Suprapubic skin (tissue), 4 donors: ENCODE results near the gene RAMP2.

Source experiments
- EP300 ChIP-seq: sonication (generic); formaldehyde crosslinking; IDR thresholded peaks from one replicate; pipeline ENCODE4 v1.6.1; 2017; ENCODE audit warnings: antibody characterized with exemption
- POLR2AphosphoS5 ChIP-seq, 3 donors: sonication (generic); formaldehyde crosslinking; IDR thresholded peaks; one replicate each; pipeline ENCODE4 v1.6.1; 2017; ENCODE audit warnings: antibody characterized with exemption in 3 of 3
- TF ChIP-seq, protein P1 (sequence below), 2 donors: fragments of 200-600 bp in 1 of 2; fragments of 450-650 bp in 1 of 2; sonication (generic) in 1 of 2; IDR thresholded peaks; one replicate each; pipeline ENCODE4 v1.5.1; 2016 to 2019; ENCODE audit warnings: antibody characterized with exemption in 2 of 2, mild to moderate bottlenecking in 1 of 2, moderate library complexity in 1 of 2

DNA sequence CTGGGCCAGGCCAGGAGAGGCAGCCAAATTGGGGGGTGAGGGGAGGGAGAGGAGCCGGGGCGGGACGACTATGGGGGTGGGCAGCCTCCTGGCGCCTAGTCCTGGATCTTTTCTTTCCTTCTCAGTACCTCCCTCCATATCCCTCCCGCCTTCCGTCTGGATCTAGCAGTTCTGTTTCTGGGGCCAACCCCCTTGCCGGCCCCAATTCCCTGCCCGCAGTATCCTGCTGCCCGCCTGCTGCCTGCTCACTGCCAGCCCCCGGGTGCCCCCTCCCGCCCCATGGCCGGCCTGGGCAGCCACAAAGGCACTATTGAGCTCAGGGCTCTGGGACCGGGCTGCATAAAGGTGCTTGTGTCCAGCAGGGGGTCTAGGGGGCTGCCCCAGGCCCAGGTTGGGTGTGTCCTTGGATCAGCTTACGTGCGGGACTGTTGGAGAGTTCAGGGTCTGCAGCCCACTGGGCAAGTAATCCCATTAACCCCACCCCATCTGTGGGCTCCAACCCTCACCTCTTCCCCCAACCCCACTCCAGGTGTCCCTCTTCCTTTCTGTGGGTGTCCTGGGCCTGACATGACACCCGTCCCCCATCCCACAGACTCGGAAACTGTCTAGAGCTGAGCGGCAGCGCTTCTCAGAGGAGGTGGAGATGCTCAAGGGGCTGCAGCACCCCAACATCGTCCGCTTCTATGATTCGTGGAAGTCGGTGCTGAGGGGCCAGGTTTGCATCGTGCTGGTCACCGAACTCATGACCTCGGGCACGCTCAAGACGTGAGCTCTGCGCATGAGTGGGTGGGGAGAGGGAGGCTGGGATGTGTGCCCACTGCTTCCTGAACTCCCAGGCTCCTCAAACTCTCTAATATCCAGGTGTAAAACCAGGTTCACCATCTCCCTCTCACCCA, 21.4 kb downstream of the RAMP2 start:
- TF ChIP-seq POLR2AphosphoS5 (IDR thresholded peaks at IDR 0.05) (no peak), EP300 (no peak)
- TF ChIP-seq, protein P1, sequence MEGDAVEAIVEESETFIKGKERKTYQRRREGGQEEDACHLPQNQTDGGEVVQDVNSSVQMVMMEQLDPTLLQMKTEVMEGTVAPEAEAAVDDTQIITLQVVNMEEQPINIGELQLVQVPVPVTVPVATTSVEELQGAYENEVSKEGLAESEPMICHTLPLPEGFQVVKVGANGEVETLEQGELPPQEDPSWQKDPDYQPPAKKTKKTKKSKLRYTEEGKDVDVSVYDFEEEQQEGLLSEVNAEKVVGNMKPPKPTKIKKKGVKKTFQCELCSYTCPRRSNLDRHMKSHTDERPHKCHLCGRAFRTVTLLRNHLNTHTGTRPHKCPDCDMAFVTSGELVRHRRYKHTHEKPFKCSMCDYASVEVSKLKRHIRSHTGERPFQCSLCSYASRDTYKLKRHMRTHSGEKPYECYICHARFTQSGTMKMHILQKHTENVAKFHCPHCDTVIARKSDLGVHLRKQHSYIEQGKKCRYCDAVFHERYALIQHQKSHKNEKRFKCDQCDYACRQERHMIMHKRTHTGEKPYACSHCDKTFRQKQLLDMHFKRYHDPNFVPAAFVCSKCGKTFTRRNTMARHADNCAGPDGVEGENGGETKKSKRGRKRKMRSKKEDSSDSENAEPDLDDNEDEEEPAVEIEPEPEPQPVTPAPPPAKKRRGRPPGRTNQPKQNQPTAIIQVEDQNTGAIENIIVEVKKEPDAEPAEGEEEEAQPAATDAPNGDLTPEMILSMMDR (IDR thresholded peaks at IDR 0.05): no peak
